MM.1S (cell line): Measurements from ENCODE around the gene IL18RAP.

Experiments
- EZH2 ChIP-seq: fragments of 300-600 bp; sonication (generic); optimal IDR thresholded peaks from 2 replicates; pipeline ENCODE3; 2017; ENCODE audit warnings: low read depth, mild to moderate bottlenecking, antibody characterized with exemption, low read length, mixed read lengths
- TF ChIP-seq, protein P1 (sequence below): fragments of 300-600 bp; sonication (generic); IDR thresholded peaks from 2 replicates; pipeline ENCODE4 v1.5.1; 2016; ENCODE audit warnings: antibody characterized with exemption, low read length, mixed read lengths

DNA sequence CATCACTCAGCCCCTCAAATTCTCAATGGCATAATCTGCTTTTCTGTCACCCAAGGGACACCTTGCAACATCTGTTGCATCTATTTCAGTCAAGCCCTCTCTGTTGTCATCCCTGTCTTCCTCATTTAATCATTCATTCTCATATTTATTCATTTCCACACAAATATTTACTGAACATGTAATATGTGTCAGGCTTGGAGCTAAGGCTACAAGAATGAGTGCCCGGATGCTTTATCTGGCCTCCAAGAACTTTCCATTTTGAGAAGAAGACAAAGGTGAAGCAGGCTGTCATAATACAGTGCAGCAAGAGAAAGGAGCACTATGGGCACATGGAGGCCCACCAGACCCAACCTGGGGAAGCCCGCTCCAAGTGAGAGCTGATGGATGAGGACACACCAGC is 15.6 kb downstream of the IL18RAP start:
- TF ChIP-seq, protein P1, sequence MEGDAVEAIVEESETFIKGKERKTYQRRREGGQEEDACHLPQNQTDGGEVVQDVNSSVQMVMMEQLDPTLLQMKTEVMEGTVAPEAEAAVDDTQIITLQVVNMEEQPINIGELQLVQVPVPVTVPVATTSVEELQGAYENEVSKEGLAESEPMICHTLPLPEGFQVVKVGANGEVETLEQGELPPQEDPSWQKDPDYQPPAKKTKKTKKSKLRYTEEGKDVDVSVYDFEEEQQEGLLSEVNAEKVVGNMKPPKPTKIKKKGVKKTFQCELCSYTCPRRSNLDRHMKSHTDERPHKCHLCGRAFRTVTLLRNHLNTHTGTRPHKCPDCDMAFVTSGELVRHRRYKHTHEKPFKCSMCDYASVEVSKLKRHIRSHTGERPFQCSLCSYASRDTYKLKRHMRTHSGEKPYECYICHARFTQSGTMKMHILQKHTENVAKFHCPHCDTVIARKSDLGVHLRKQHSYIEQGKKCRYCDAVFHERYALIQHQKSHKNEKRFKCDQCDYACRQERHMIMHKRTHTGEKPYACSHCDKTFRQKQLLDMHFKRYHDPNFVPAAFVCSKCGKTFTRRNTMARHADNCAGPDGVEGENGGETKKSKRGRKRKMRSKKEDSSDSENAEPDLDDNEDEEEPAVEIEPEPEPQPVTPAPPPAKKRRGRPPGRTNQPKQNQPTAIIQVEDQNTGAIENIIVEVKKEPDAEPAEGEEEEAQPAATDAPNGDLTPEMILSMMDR = no peak
- no peak for TF ChIP-seq EZH2
